ENCODE measurements around the gene HUS1.

HUS1 gene

GRCh38 chr7:47939425-47940036 is 39.9 kb downstream of the HUS1 start:
- no peak for TF ChIP-seq CTCF (IDR thresholded peaks at IDR 0.05; ENCODE audit: low read depth, low read length)
- DNase-seq (ENCODE audit: extremely low read depth, low read depth): no peak

- no peak for DNase-seq (ENCODE audit: extremely low read depth, low read depth)
- no peak; the same call in 1 of the 2 replicates for TF ChIP-seq CTCF (IDR thresholded peaks at IDR 0.05; ENCODE audit: low read depth, low read length)
These were observed 40.7 kb downstream of the HUS1 start for GRCh38 chr7:47938574-47939165.

- no peak for DNase-seq (ENCODE audit: extremely low read depth, low read depth)
- TF ChIP-seq CTCF (IDR thresholded peaks at IDR 0.05; ENCODE audit: low read depth, low read length): no peak
These were observed 41.5 kb downstream of the HUS1 start for GRCh38 chr7:47937711-47938573.

- TF ChIP-seq CTCF (IDR thresholded peaks at IDR 0.05; ENCODE audit: low read depth, low read length): no peak
- no peak for DNase-seq (ENCODE audit: extremely low read depth, low read depth)
These were observed 42.2 kb downstream of the HUS1 start for GRCh38 chr7:47937065-47937687.

GRCh38 chr7:47936323-47936722 is 43.1 kb downstream of the HUS1 start:
- no peak for TF ChIP-seq CTCF (IDR thresholded peaks at IDR 0.05; ENCODE audit: low read depth, low read length)
- no peak for DNase-seq (ENCODE audit: extremely low read depth, low read depth)

- no peak for DNase-seq (ENCODE audit: extremely low read depth, low read depth)
- no peak for TF ChIP-seq CTCF (IDR thresholded peaks at IDR 0.05; ENCODE audit: low read depth, low read length)
These were observed 44.1 kb downstream of the HUS1 start for GRCh38 chr7:47935336-47935735.

Measured in AG09319 (cell line).